Stomach (tissue), 9 donors: ENCODE data around the gene NTRK2. TPM values are rescaled to one million over a fixed set of nuclear protein-coding genes. Genes with fewer than 3 reads are reported as not detected.

ENCODE experiments used
- DNase-seq, 2 donors: peaks; one replicate each; pipeline versions ENCODE4 v3.0.0 to v3.0.0-alpha.2; 2013 to 2019
- H3K27ac ChIP-seq, 5 donors: fragments of 200-600 bp in 4 of 5; sonication (generic) in 4 of 5; one replicate each; pipeline ENCODE4 v1.5.1; 2013 to 2019; ENCODE audit warnings: mild to moderate bottlenecking in 1 of 5, moderate library complexity in 1 of 5
- H3K27me3 ChIP-seq, 3 donors: fragments of 200-600 bp; sonication (generic); one replicate each; pipeline ENCODE4 v1.5.1; 2017 to 2019; ENCODE audit warnings: mixed run types in 1 of 3
- H3K36me3 ChIP-seq, 4 donors: fragments of 200-600 bp; sonication (generic); 1 replicate in 3 of 4; 2 replicates in 1 of 4; pipeline ENCODE4 v1.5.1; 2016 to 2019
- H3K4me1 ChIP-seq, 4 donors: fragments of 200-600 bp; sonication (generic); one replicate each; pipeline ENCODE4 v1.5.1; 2016 to 2019
- H3K4me3 ChIP-seq, 4 donors: fragments of 200-600 bp; sonication (generic) in 3 of 4; one replicate each; pipeline ENCODE4 v1.5.1; 2016 to 2019; ENCODE audit warnings: mild to moderate bottlenecking in 1 of 4
- H3K9me3 ChIP-seq, 4 donors: fragments of 200-600 bp; sonication (generic); one replicate each; pipeline ENCODE4 v1.5.1; 2016 to 2019
- EP300 ChIP-seq: sonication (generic); formaldehyde crosslinking; IDR thresholded peaks from one replicate; pipeline ENCODE4 v1.6.1; 2017; ENCODE audit warnings: antibody characterized with exemption
- POLR2A ChIP-seq, 4 donors: fragments of 450-650 bp; IDR thresholded peaks; one replicate each; pipeline ENCODE4 v1.6.1; 2016; ENCODE audit warnings: antibody characterized with exemption in 4 of 4, control low read depth in 2 of 4, mild to moderate bottlenecking in 1 of 4, moderate library complexity in 1 of 4
- POLR2AphosphoS5 ChIP-seq, 3 donors: sonication (generic); formaldehyde crosslinking; IDR thresholded peaks; one replicate each; pipeline ENCODE4 v1.6.1; 2016; ENCODE audit warnings: antibody characterized with exemption in 3 of 3
- WGBS, 5 donors: extraction: QIAGEN DNeasy Blood & Tissue Kit in 3 of 5; methylation state at CpG; one replicate each; pipeline versions ENCODE4 v1.1.5 to v1.1.7; 2013 to 2018; 5-methylcytosine and 5-hydroxymethylcytosine counted together
- intact Hi-C: fragments of 100-400 bp; cut with DNase I; formaldehyde crosslinking; loops from one replicate; pipeline ENCODE4 v1.15.1; 2023; ENCODE audit warnings: low total_unique reads
- polyA plus RNA-seq, 3 donors: library from polyadenylated mRNA; stranded (reverse); fragments of 200-250 nt; gene quantifications; one replicate each; pipeline ENCODE4 v1.2.3, GENCODE V29; 2013
- total RNA-seq, 5 donors: library from RNA; depleted of rRNA; stranded (reverse); fragments of >200 nt; gene quantifications; one replicate each; pipeline versions ENCODE4 v1.1.0 to v1.2.3, GENCODE V29; 2014 to 2016
- TF ChIP-seq, protein P1 (sequence below), 7 experiments: fragments of 450-650 bp in 4 of 7; fragments of 200-600 bp in 3 of 7; sonication (generic) in 3 of 7; IDR thresholded peaks; one replicate each; pipeline ENCODE4 v1.5.1; 2016 to 2019; ENCODE audit warnings: antibody characterized with exemption in 7 of 7, control low read depth in 2 of 7, mild to moderate bottlenecking in 1 of 7
- donor health status: healthy with polysubstance abuse.
- donor health status: Bipolar disorder and iron deficiency.
- donor health status: healthy.

NTRK2 gene
- total and polyA plus RNA-seq, 8 donors, result 0.06 to 8.8 (median 2.6) TPM

DNA sequence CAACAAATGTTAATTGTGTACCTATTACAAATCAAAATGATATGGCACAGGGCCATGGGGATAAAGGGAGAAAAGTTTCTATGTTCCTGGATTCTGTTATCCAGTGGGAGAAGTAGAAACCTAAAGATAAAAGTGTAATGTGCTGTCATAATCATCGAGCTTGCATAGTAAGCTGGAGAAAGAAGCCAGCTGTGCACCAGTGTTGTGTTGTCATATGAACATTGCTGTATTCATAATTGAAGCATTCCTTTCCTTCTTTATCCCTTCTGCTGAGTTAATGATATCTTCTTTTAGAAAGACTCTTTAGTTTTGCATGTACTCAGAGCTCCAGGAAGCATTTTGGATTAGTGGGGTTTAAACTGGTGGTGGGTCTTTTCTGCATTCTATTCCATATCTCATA, 39.5 kb downstream of the NTRK2 start:
- no peaks in the 10 kb centered on the region for H3K36me3 ChIP-seq
- peaks cover 0 to 5% (median 0%) of the 10 kb centered on the region in 3 donors for H3K27me3 ChIP-seq
- no peak overlapping the region for H3K4me3 ChIP-seq
- no peaks in the 10 kb centered on the region for H3K4me1 ChIP-seq
- WGBS, 5 donors, result 17 to 46% (median 31%) methylated on average over 1 of the region's 1 CpG
- intact Hi-C loops, result no loop called here
- DNase-seq, result peak in 1 of 2 donors; percentile 41
- no peak overlapping the region for H3K27ac ChIP-seq
- no peaks in the 10 kb centered on the region for H3K9me3 ChIP-seq
- no peak for TF ChIP-seq POLR2A (IDR thresholded peaks at IDR 0.05)
- TF ChIP-seq EP300, result no peak
- TF ChIP-seq POLR2AphosphoS5 (IDR thresholded peaks at IDR 0.05), result no peak
- TF ChIP-seq, protein P1, sequence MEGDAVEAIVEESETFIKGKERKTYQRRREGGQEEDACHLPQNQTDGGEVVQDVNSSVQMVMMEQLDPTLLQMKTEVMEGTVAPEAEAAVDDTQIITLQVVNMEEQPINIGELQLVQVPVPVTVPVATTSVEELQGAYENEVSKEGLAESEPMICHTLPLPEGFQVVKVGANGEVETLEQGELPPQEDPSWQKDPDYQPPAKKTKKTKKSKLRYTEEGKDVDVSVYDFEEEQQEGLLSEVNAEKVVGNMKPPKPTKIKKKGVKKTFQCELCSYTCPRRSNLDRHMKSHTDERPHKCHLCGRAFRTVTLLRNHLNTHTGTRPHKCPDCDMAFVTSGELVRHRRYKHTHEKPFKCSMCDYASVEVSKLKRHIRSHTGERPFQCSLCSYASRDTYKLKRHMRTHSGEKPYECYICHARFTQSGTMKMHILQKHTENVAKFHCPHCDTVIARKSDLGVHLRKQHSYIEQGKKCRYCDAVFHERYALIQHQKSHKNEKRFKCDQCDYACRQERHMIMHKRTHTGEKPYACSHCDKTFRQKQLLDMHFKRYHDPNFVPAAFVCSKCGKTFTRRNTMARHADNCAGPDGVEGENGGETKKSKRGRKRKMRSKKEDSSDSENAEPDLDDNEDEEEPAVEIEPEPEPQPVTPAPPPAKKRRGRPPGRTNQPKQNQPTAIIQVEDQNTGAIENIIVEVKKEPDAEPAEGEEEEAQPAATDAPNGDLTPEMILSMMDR (IDR thresholded peaks at IDR 0.05), result no peak

DNA sequence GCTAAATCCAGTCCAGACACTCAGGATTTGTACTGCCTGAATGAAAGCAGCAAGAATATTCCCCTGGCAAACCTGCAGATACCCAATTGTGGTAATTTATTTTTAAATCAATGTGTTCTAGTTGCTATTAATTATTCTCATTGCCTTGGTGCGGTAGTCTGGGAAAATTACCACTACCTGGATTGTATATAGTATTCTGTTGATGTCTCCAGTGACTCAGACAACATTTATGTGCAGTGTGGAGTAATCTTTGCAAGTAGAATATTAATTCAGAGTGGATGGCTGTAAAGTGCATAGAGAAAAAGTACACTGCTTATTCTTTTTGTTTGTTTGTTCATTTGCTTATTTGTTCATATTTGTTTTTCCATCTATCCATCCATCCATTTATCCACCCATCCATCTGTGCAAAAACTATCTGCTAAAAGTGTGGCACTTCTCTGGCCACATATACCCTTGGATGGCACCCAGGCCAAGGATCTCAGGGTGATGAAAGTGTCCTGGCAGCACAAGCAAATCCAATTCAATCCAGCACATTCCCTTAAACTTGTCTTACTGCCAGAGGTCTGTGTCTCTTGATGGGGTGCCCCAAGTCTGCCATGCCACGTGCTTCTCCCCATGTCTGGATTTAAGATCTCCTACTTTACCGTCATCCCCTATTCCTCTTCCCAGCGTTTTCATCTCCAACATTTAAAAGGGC, 41.3 kb downstream of the NTRK2 start:
- 89 to 92% (median 89%) methylated on average over 4 of the region's 4 CpGs for WGBS, 5 donors
- H3K27me3 ChIP-seq, result peaks cover 0 to 4% (median 0%) of the 10 kb centered on the region in 3 donors
- no peak overlapping the region for H3K4me3 ChIP-seq
- intact Hi-C loops, result no loop called here
- H3K27ac ChIP-seq, result no peak overlapping the region
- H3K9me3 ChIP-seq, result no peaks in the 10 kb centered on the region
- H3K4me1 ChIP-seq, result no peaks in the 10 kb centered on the region
- DNase-seq, result no peak
- no peaks in the 10 kb centered on the region for H3K36me3 ChIP-seq
- TF ChIP-seq, protein P1 (IDR thresholded peaks at IDR 0.05), result no peak
- TF ChIP-seq EP300 (no peak), POLR2AphosphoS5 (IDR thresholded peaks at IDR 0.05) (no peak), POLR2A (IDR thresholded peaks at IDR 0.05) (no peak)

DNA sequence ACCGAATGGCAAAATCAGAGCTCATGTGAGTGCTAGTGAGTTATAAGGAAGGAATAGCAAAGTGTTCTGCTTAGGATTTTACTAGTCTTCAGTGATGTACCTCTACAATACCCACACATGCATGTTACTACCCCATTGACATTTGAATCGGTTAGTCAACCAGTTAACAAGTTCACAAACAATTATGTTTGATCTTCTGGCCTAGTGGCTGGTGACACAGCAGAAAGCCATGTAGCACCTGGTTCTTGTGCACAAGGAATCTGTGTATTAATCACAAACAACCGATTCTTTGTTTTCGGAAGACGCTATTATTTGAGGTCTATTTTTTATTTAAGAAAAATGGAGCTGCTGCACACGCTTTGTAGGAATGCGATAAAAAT, 41.9 kb downstream of the NTRK2 start:
- no peaks in the 10 kb centered on the region for H3K9me3 ChIP-seq
- no peak for DNase-seq
- no peaks in the 10 kb centered on the region for H3K27me3 ChIP-seq
- intact Hi-C loops, result no loop called here
- TF ChIP-seq POLR2A (IDR thresholded peaks at IDR 0.05), result no peak
- TF ChIP-seq POLR2AphosphoS5 (IDR thresholded peaks at IDR 0.05), result no peak
- no peak for TF ChIP-seq EP300
- TF ChIP-seq, protein P1 (IDR thresholded peaks at IDR 0.05), result no peak
- H3K4me3 ChIP-seq, result no peak overlapping the region
- H3K27ac ChIP-seq, result no peak overlapping the region
- no peaks in the 10 kb centered on the region for H3K36me3 ChIP-seq
- 79 to 89% (median 85%) methylated on average over 7 of the region's 7 CpGs for WGBS, 5 donors
- H3K4me1 ChIP-seq, result no peaks in the 10 kb centered on the region

DNA sequence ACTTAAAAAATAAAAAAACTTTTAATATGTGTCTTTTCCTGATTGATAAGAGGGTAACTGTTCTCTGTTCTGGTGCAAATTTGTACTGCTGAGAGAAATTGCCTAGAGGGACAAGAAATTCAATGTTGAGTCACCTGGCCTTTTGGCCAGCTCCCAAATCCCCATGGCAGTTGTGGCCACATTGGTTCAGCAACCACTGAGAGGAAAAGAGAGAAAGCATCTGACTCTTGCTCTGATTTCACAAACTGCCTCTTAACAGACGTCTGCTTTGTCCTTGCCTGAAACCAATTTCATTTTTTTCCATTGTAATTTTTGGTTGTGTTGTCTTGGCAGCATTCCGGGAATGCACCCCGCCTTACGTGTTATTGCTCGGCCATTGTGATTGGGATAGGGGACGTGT, 42.4 kb downstream of the NTRK2 start:
- intact Hi-C loops, result no loop called here
- H3K27ac ChIP-seq, result no peak overlapping the region
- DNase-seq, result peak in 1 of 2 donors; percentile 59

More for the DNA sequence above, 42.4 kb downstream of the NTRK2 start:
- Histone ChIP-seq H3K4me3 (no peak overlapping the region), H3K27me3 (no peaks in the 10 kb centered on the region), H3K36me3 (no peaks in the 10 kb centered on the region), H3K9me3 (no peaks in the 10 kb centered on the region), H3K4me1 (no peaks in the 10 kb centered on the region)
- WGBS, 5 donors, result 72 to 79% (median 78%) methylated on average over 6 of the region's 6 CpGs
- TF ChIP-seq EP300 (no peak), POLR2AphosphoS5 (IDR thresholded peaks at IDR 0.05) (no peak), POLR2A (IDR thresholded peaks at IDR 0.05) (no peak)
- TF ChIP-seq, protein P1 (IDR thresholded peaks at IDR 0.05), result no peak
